K562 (cell line): ENCODE measurements around the gene DPF1. TPM values are rescaled to one million over a fixed set of nuclear protein-coding genes. Genes with fewer than 3 reads are reported as not detected.

Source experiments
- ATAC-seq: fragments of 200-7000 bp; cut with Tn5 transposase; 3 replicates; pipeline ENCODE4 v1.9.1; 2020; ENCODE audit warnings: moderate library complexity
- BruUV-seq: library from RNA; stranded (reverse); fragments of 400-500 nt; replicated peaks from 2 replicates; lab custom pipeline; 2021; lab: Mats Ljungman, UMichigan
- CTCF ChIA-PET: fragments of 300-600 bp; formaldehyde crosslinking; extraction: SDS; loops from one replicate; lab custom pipeline; 2021; ENCODE audit warnings: low intra/inter-chr PET ratio; lab: Yijun Ruan, JAX
- POLR2A ChIA-PET: fragments of 300-600, 350-650 bp; sonication (Branson Sonifier 250); formaldehyde crosslinking; extraction: SDS; loops from one replicate; lab custom pipeline; 2021; ENCODE audit warnings: antibody characterized with exemption, inconsistent platforms; lab: Yijun Ruan, JAX
- DNase-seq, 4 experiments: peaks; one replicate each; pipeline versions ENCODE4 v3.0.0 to v3.0.0-alpha.2; 2011 to 2018; ENCODE audit warnings: low spot score in 3 of 4, mixed read lengths in 3 of 4; ENCODE audit errors: extremely low read depth in 1 of 4
- FAIRE-seq: peaks from 2 replicates; lab custom pipeline; 2011; peaks lifted over from hg19 to GRCh38; lab: Jason Lieb, UNC
- H2AFZ ChIP-seq: 2 replicates; pipeline ENCODE4 v1.6.0; 2011; ENCODE audit warnings: low read depth, low read length, control low read depth, inconsistent platforms
- H3K27ac ChIP-seq: fragments of 200-600 bp; 3 replicates; pipeline ENCODE4 v1.8.0; 2011; ENCODE audit warnings: low read depth, mild to moderate bottlenecking, control low read depth, inconsistent platforms, low read length, moderate library complexity, mixed read lengths; ENCODE audit errors: extremely low read depth
- H3K27me3 ChIP-seq, 2 experiments: fragments of 300-600 bp in 1 of 2; 2 replicates in 1 of 2; 3 replicates in 1 of 2; pipeline versions ENCODE4 v1.6.0 to v1.8.0; 2011; ENCODE audit warnings: inconsistent platforms in 2 of 2, low read length in 2 of 2, mild to moderate bottlenecking in 1 of 2, mixed read lengths in 1 of 2, moderate library complexity in 1 of 2; ENCODE audit not compliant: control insufficient read depth in 2 of 2, insufficient read depth in 2 of 2
- H3K36me3 ChIP-seq: fragments of 300-600 bp; 3 replicates; pipeline ENCODE4 v1.8.0; 2011; ENCODE audit warnings: mild to moderate bottlenecking, low read length, inconsistent platforms; ENCODE audit not compliant: control insufficient read depth, insufficient read depth
- H3K4me1 ChIP-seq, 2 experiments: fragments of 200-600 bp in 1 of 2; replicated peaks in 1 of 2; 2 replicates in 1 of 2; 3 replicates in 1 of 2; pipeline versions ENCODE4 v1.5.1 to v1.8.0; 2011; ENCODE audit warnings: inconsistent platforms in 2 of 2, low read length in 2 of 2, mild to moderate bottlenecking in 1 of 2, mixed read lengths in 1 of 2, moderate library complexity in 1 of 2; ENCODE audit not compliant: control insufficient read depth in 2 of 2, insufficient read depth in 2 of 2
- H3K4me2 ChIP-seq: 2 replicates; pipeline ENCODE4 v1.6.1; 2011; ENCODE audit warnings: low read length, control low read depth, inconsistent platforms, mixed read lengths; ENCODE audit not compliant: insufficient read depth
- H3K4me3 ChIP-seq: fragments of 200-600 bp; sonication (generic), shearing (Covaris generic); 2 replicates; pipeline ENCODE4 v1.5.1; 2016; ENCODE audit warnings: control low read depth, inconsistent platforms
- H3K79me2 ChIP-seq: fragments of 200-600 bp; 3 replicates; pipeline ENCODE4 v1.8.0; 2011; ENCODE audit warnings: low read length, inconsistent platforms; ENCODE audit not compliant: control insufficient read depth, insufficient read depth
- H3K9ac ChIP-seq, 2 experiments: 2 replicates each; pipeline versions ENCODE4 v1.6.0 to v1.6.1; 2011; ENCODE audit warnings: low read depth in 2 of 2, low read length in 2 of 2, control low read depth in 1 of 2, inconsistent platforms in 1 of 2, mild to moderate bottlenecking in 1 of 2, mixed read lengths in 1 of 2; ENCODE audit not compliant: insufficient read depth in 1 of 2
- H3K9me1 ChIP-seq: one replicate; pipeline ENCODE4 v1.6.0; 2011; ENCODE audit warnings: inconsistent platforms, mild to moderate bottlenecking, low read length, moderate library complexity; ENCODE audit not compliant: control insufficient read depth, insufficient read depth
- H3K9me3 ChIP-seq: replicated peaks from 2 replicates; pipeline ENCODE4 v1.5.1; 2011; ENCODE audit warnings: low read depth, low read length, inconsistent platforms; ENCODE audit not compliant: control insufficient read depth, insufficient read depth
- H4K20me1 ChIP-seq: replicated peaks from 2 replicates; pipeline ENCODE4 v1.6.1; 2011; ENCODE audit warnings: low read length, inconsistent platforms, mixed read lengths; ENCODE audit not compliant: control insufficient read depth, insufficient read depth
- C11orf30 ChIP-seq: fragments of 450-650 bp; IDR thresholded peaks from 2 replicates; pipeline ENCODE4 v1.6.1; 2016; ENCODE audit warnings: low read depth, mild to moderate bottlenecking
- CBFA2T3 ChIP-seq: fragments of 450-650 bp; IDR thresholded peaks from 2 replicates; pipeline ENCODE4 v1.6.1; 2017
- CCAR2 ChIP-seq: fragments of 200-400 bp; formaldehyde crosslinking; IDR thresholded peaks from 2 replicates; pipeline ENCODE4 v1.6.1; 2017; ENCODE audit warnings: mild to moderate bottlenecking, low read depth, low read length
- E2F4 ChIP-seq: sonication (generic); formaldehyde crosslinking; IDR thresholded peaks from 2 replicates; pipeline ENCODE4 v1.8.0; 2022; ENCODE audit warnings: mild to moderate bottlenecking, low read depth, missing genetic modification reagents
- EWSR1 ChIP-seq: fragments of 450-650 bp; IDR thresholded peaks from 2 replicates; pipeline ENCODE4 v1.6.1; 2018; ENCODE audit warnings: borderline replicate concordance, mild to moderate bottlenecking, low read depth, moderate library complexity; ENCODE audit not compliant: partially characterized antibody
- GATAD2A ChIP-seq: fragments of 450-650 bp; IDR thresholded peaks from 2 replicates; pipeline ENCODE4 v1.6.1; 2017
- HMGXB4 ChIP-seq: sonication (generic); formaldehyde crosslinking; IDR thresholded peaks from 2 replicates; pipeline ENCODE4 v1.8.1; 2023; ENCODE audit warnings: mild to moderate bottlenecking, missing genetic modification reagents
- HNRNPK ChIP-seq: fragments of 200-400 bp; formaldehyde crosslinking; IDR thresholded peaks from one replicate; pipeline ENCODE4 v1.6.1; 2018; ENCODE audit warnings: mild to moderate bottlenecking, low read depth, low read length; ENCODE audit not compliant: poor library complexity, severe bottlenecking
- KLF13 ChIP-seq: fragments of 450-650 bp; IDR thresholded peaks from 2 replicates; pipeline ENCODE4 v1.6.1; 2016; ENCODE audit warnings: missing genetic modification characterization, low read depth, mild to moderate bottlenecking, missing compliant biosample characterization, moderate library complexity, borderline replicate concordance
- MAFF ChIP-seq: IDR thresholded peaks from 2 replicates; pipeline ENCODE4 v1.6.1; 2012; ENCODE audit warnings: low read length, improper control_type of control experiment
- STAG1 ChIP-seq: sonication (generic); formaldehyde crosslinking; IDR thresholded peaks from 2 replicates; pipeline ENCODE4 v1.5.0; 2020; ENCODE audit warnings: missing genetic modification reagents, borderline replicate concordance
- TSHZ1 ChIP-seq: fragments of 250-450 bp; sonication (Bioruptor Pico); IDR thresholded peaks from 2 replicates; pipeline ENCODE4 v1.4.0; 2020; ENCODE audit warnings: mild to moderate bottlenecking, moderate library complexity
- ZBTB2 ChIP-seq: fragments of 450-650 bp; IDR thresholded peaks from 2 replicates; pipeline ENCODE4 v1.6.1; 2016; ENCODE audit warnings: antibody characterized with exemption
- ZFP1 ChIP-seq: fragments of 450-650 bp; formaldehyde crosslinking; IDR thresholded peaks from 2 replicates; pipeline ENCODE4 v1.4.0; 2020; ENCODE audit warnings: mild to moderate bottlenecking, mixed read lengths
- ZKSCAN8 ChIP-seq: fragments of 200-800 bp; sonication (Bioruptor generic); IDR thresholded peaks from 2 replicates; pipeline ENCODE4 v1.6.1; 2016; ENCODE audit warnings: missing genetic modification characterization, missing compliant biosample characterization
- ZNF408 ChIP-seq: fragments of 250-450 bp; sonication (Bioruptor Pico); IDR thresholded peaks from 2 replicates; pipeline ENCODE4 v1.4.0; 2020; ENCODE audit warnings: low read depth, mild to moderate bottlenecking, moderate library complexity
- ZNF586 ChIP-seq: fragments of 450-650 bp; formaldehyde crosslinking; conservative IDR thresholded peaks from 2 replicates; pipeline ENCODE4 v1.4.0; 2020; ENCODE audit warnings: mild to moderate bottlenecking, moderate library complexity
- WGBS: fragments of 100-300 bp; shearing (Covaris generic); methylation state at CpG from one replicate; pipeline ENCODE4 v1.1.6; 2016; ENCODE audit warnings: low coverage, mixed read lengths; ENCODE audit not compliant: insufficient coverage; ENCODE audit errors: missing lambda C conversion rate; 5-methylcytosine and 5-hydroxymethylcytosine counted together
- in situ Hi-C: fragments of 300-500 bp; cut with MboI; formaldehyde crosslinking; loops from 4 replicates; pipeline ENCODE4 v1.15.0; 2018; ENCODE audit warnings: inconsistent platforms, mixed read lengths
- intact Hi-C: fragments of 100-400 bp; cut with micrococcal nuclease; formaldehyde crosslinking; loops from 2 replicates; pipeline ENCODE4 v1.14.2; 2022
- polyA plus RNA-seq, 8 experiments: library from polyadenylated mRNA; depleted of rRNA in 4 of 8; stranded (reverse) in 5 of 8; unstranded in 3 of 8; fragments of >200 nt; fragmentation: Nextera tagmentation in 2 of 8; fragmentation: Illumina TruSeq in 1 of 8; extraction: Ambion mirVana in 2 of 8; extraction: Trizol in 1 of 8; gene quantifications; 2 replicates each; pipeline versions ENCODE4 v1.2.1 to v1.2.3, GENCODE V29; 2011 to 2014; ENCODE audit warnings: inconsistent platforms in 1 of 8, missing spikeins in 1 of 8
- total RNA-seq, 7 experiments: library from RNA; depleted of rRNA in 6 of 7; stranded (reverse); fragments of >200 nt in 6 of 7; fragmentation: Illumina TruSeq in 2 of 7; extraction: Trizol in 2 of 7; gene quantifications; 2 replicates each; pipeline versions ENCODE4 v1.2.1 to v1.2.3, GENCODE V29; 2011 to 2021; ENCODE audit warnings: low replicate concordance in 1 of 7

Gene DPF1
- total and polyA plus RNA-seq, 9 of the 15 experiments (the other 6 are each of a cell fraction or from before 2014, with no cell fraction given) = 0.10 to 5.7 (median 3.1) TPM

- peaks cover 0 to 27% of the 10 kb centered on the region in 2 experiments; a peak in 2 of 5 replicates for H3K4me1 ChIP-seq
- no peaks in the 10 kb centered on the region for H3K79me2 ChIP-seq
- H3K27ac ChIP-seq = no peak overlapping the region
- CTCF ChIA-PET = no interaction called here
- no peaks in the 10 kb centered on the region for H3K9me1 ChIP-seq
- FAIRE-seq (no peak), DNase-seq (no peak), ATAC-seq (no peak)
- H4K20me1 ChIP-seq = no peaks in the 10 kb centered on the region
- in situ Hi-C loops (no loop called here), intact Hi-C loops (no loop called here)
- BruUV-seq = no TSS peak
- H3K4me3 ChIP-seq = no peak overlapping the region
- no peak overlapping the region for H3K9ac ChIP-seq
- POLR2A ChIA-PET = no interaction called here
- no peak overlapping the region for H2AFZ ChIP-seq
- H3K9me3 ChIP-seq = no peaks in the 10 kb centered on the region
- no peaks in the 10 kb centered on the region for H3K36me3 ChIP-seq
- H3K27me3 ChIP-seq = no peaks in the 10 kb centered on the region
- 55% methylated on average over 4 of the region's 4 CpGs for WGBS
- H3K4me2 ChIP-seq = no peak overlapping the region
- TF ChIP-seq GATAD2A = no peak
- TF ChIP-seq ZNF586 (CRISPR knock-in tag) = no peak
- TF ChIP-seq MAFF = no peak
- no peak for TF ChIP-seq ZFP1 (CRISPR knock-in tag)
- TF ChIP-seq CCAR2 = no peak
- no peak for TF ChIP-seq HNRNPK
- no peak for TF ChIP-seq KLF13 (tag)
- TF ChIP-seq E2F4 (CRISPR knock-in tag) = no peak
- TF ChIP-seq EWSR1 = no peak
- TF ChIP-seq STAG1 (CRISPR knock-in tag) = no peak
- no peak for TF ChIP-seq TSHZ1 (CRISPR knock-in tag)
- no peak for TF ChIP-seq ZNF408 (CRISPR knock-in tag)
- TF ChIP-seq CBFA2T3 = no peak
- TF ChIP-seq ZBTB2 = no peak
- no peak for TF ChIP-seq ZKSCAN8 (CRISPR knock-in tag)
- no peak for TF ChIP-seq HMGXB4
- TF ChIP-seq C11orf30 = no peak
Observed at GRCh38 chr19:38168637-38169036, 55.4 kb downstream of the DPF1 start.
